Pancreas (tissue), 10 donors: ENCODE measurements around the gene EVPL. TPM values are rescaled to one million over a fixed set of nuclear protein-coding genes. Genes with fewer than 3 reads are reported as not detected.
A peak's percentile ranks its signal among the peaks of the same experiment; 100 is the strongest.
"Not testable (repeated sequence)": the region's sequence is repeated elsewhere in the genome, so short reads cannot be mapped to it uniquely, and the experiment has no call there.

Source experiments
- ATAC-seq, 4 donors: fragments of 200-7000 bp; cut with Tn5 transposase; one replicate each; pipeline versions ENCODE4 v1.8.0 to v1.9.1; 2020; ENCODE audit warnings: mild to moderate bottlenecking in 4 of 4, moderate library complexity in 4 of 4
- DNase-seq, 6 donors: peaks; one replicate each; pipeline ENCODE4 v3.0.0-alpha.2; 2020
- FAIRE-seq: peaks from 2 replicates; lab custom pipeline; 2012; peaks lifted over from hg19 to GRCh38; lab: Jason Lieb, UNC
- H3K27ac ChIP-seq, 4 donors: fragments of 200-600 bp; sonication (generic); 1 replicate in 3 of 4; 2 replicates in 1 of 4; pipeline versions ENCODE4 v1.5.0 to v1.8.0; 2020
- H3K27me3 ChIP-seq, 4 donors: fragments of 200-600 bp; one replicate each; pipeline ENCODE4 v1.8.0; 2021
- H3K36me3 ChIP-seq, 3 donors: fragments of 200-600 bp; sonication (generic) in 1 of 3; one replicate each; pipeline versions ENCODE4 v1.5.0 to v1.8.0; 2020 to 2021
- H3K4me1 ChIP-seq, 3 donors: fragments of 200-600 bp; one replicate each; pipeline ENCODE4 v1.8.0; 2021
- H3K4me3 ChIP-seq, 4 donors: fragments of 200-600 bp; sonication (generic) in 2 of 4; one replicate each; pipeline versions ENCODE4 v1.5.0 to v1.8.0; 2020 to 2021
- H3K9me3 ChIP-seq, 4 donors: fragments of 200-600 bp; one replicate each; pipeline ENCODE4 v1.8.0; 2021
- CTCF ChIP-seq, 4 donors: fragments of 200-600 bp; sonication (generic) in 3 of 4; IDR thresholded peaks; one replicate each; pipeline versions ENCODE4 v1.5.0 to v1.8.0; 2021; ENCODE audit warnings: antibody characterized with exemption in 4 of 4
- WGBS, 2 donors: extraction: QIAGEN DNeasy Blood & Tissue Kit; methylation state at CpG; one replicate each; pipeline ENCODE4 v1.1.7; 2013; 5-methylcytosine and 5-hydroxymethylcytosine counted together
- intact Hi-C, 3 donors: fragments of 100-400 bp; cut with DNase I; formaldehyde crosslinking; loops; one replicate each; pipeline versions ENCODE4 v1.11.1 to v1.14.2; 2022
- polyA plus RNA-seq, 2 donors: library from polyadenylated mRNA; stranded (reverse); fragments of 200-250 nt; gene quantifications; one replicate each; pipeline ENCODE4 v1.2.3, GENCODE V29; 2013
- total RNA-seq, 6 donors: library from RNA; stranded (reverse); fragmentation: NEBNext Ultra II Directional in 4 of 6; extraction: Animal tissue kit (Norgen Biotek cat#: 25700) in 4 of 6; gene quantifications; one replicate each; pipeline versions ENCODE4 v1.2.1 to v1.2.4, GENCODE V29; 2021 to 2023
- donor health status: healthy with polysubstance abuse.
- donor health status: DM: no; HTN: no; CAD: no; lungs with moderate emphysema.
- donor health status: DM: no; HTN: no; CAD: no.
- donor health status: control.
- donor health status: control.
- donor health status: Bipolar disorder and iron deficiency.
- donor health status: DM: yes; HTN: yes; CAD: no.
- donor health status: DM: no; HTN: no; CAD: no.
- donor health status: DM: no; HTN: no; CAD: no.
- donor health status: DM: yes; HTN: yes; CAD: no.

EVPL gene
- total and polyA plus RNA-seq, 8 donors: 1.3 to 14.6 (median 3.3) TPM

DNA sequence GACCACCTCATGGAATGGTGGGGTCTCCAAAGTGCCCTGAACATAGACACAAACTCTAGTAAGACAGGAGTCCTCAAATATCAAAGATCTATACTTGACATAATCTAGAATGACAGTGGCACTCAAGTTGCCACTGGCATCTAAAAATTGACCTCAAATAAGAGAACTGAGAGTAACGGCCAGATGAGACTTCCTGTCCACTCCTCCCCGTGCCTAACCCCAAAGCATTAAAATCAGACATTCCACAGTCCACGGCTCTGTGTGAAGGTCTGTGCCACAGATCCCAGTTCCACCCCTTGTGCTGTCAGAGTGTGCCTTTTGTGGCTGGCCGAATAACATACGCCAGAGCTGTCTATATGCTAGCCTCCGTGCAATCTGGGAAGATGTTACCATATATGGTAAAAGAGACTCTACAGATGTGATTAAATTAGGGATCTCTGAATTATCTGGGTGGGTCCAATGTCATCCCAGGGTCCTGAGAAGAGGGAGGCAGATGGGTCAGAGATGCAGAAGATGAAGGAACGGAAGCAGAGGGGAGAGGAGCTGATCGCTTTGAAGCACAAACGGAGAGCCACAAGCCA is 21.0 kb upstream of the EVPL start:
- TF ChIP-seq CTCF (IDR thresholded peaks at IDR 0.05): no peak
- no peak for FAIRE-seq
- Histone ChIP-seq H3K27ac (no peak overlapping the region), H3K9me3 (no peaks in the 10 kb centered on the region), H3K27me3 (no peaks in the 10 kb centered on the region), H3K4me3 (no peak overlapping the region), H3K4me1 (peaks cover 0 to 7% (median 0%) of the 10 kb centered on the region in 3 donors), H3K36me3 (peaks cover 4 to 74% (median 50%) of the 10 kb centered on the region in 3 donors)
- DNase-seq: no peak
- no peak for ATAC-seq
- WGBS, 2 donors: 82 to 88% methylated on average over 9 of the region's 9 CpGs
- intact Hi-C loops: no loop called here

- peaks cover 4 to 95% (median 56%) of the 10 kb centered on the region in 3 donors for H3K36me3 ChIP-seq
- no peaks in the 10 kb centered on the region for H3K4me1 ChIP-seq
- no peak overlapping the region for H3K27ac ChIP-seq
- H3K4me3 ChIP-seq: no peak overlapping the region
- H3K27me3 ChIP-seq: no peaks in the 10 kb centered on the region
- no peak for TF ChIP-seq CTCF (IDR thresholded peaks at IDR 0.05)
- intact Hi-C loops: no loop called here
- no peaks in the 10 kb centered on the region for H3K9me3 ChIP-seq
- WGBS, 2 donors: 86 to 91% methylated on average over 8 of the region's 8 CpGs
- FAIRE-seq (no peak), ATAC-seq (no peak), DNase-seq (no peak)
These were observed 19.0 kb upstream of the EVPL start for GRCh38 chr17:76046064-76046463.

- H3K4me1 ChIP-seq, FAIRE-seq, H3K9me3 ChIP-seq, ATAC-seq, DNase-seq, intact Hi-C loops, H3K27ac ChIP-seq, H3K27me3 ChIP-seq, H3K4me3 ChIP-seq: not testable (repeated sequence)
- 70 to 78% methylated on average over 11 of the region's 11 CpGs for WGBS, 2 donors
- peaks cover 4 to 100% (median 65%) of the 10 kb centered on the region in 3 donors for H3K36me3 ChIP-seq
These were observed 17.4 kb upstream of the EVPL start for GRCh38 chr17:76044475-76045007.

DNA sequence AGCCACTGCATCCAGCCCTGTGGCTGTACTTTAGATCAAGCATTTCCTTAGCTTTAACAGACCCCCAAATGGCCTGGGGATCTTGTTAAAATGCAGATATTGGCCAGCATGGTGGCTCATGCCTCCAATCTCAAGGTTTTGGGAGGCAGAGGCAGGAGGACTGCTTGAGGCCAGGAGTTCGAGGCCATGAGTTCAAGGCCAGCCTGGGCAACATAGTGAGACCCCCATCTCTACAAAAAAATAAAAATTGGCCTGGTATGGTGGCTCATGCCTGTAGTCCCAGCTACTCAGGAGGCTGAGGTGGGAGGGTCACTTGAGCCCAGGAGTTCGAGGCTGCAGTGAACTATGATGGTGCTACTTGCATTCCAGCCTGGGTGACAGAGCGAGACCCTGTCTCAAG is 15.8 kb upstream of the EVPL start:
- H3K27ac ChIP-seq, ATAC-seq, DNase-seq, H3K9me3 ChIP-seq, H3K4me3 ChIP-seq, FAIRE-seq, H3K4me1 ChIP-seq, H3K27me3 ChIP-seq, intact Hi-C loops: not testable (repeated sequence)
- peaks cover 4 to 100% (median 59%) of the 10 kb centered on the region in 3 donors for H3K36me3 ChIP-seq
- 96 to 98% methylated on average over 3 of the region's 3 CpGs for WGBS, 2 donors

DNA sequence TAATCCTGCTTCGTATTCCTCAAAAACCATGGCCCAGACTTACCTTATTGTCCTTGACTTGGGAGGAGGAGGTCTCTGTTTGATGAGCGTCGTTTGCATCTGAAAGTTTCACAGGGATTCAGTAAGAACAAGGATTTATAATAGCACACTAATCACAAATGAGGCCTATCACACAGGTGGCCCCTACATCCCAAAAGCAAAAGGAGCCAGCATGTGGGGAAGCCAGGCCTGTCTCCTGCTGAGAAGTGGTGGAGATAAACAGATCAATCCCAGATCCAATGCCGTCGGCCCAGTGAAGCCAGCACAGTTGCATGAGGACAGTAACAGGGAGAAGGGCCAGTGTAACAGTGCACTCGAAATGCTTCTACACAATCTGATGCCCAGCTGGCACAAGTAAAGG is 13.3 kb upstream of the EVPL start:
- FAIRE-seq: no peak
- no peak overlapping the region for H3K27ac ChIP-seq
- H3K27me3 ChIP-seq: no peaks in the 10 kb centered on the region
- ATAC-seq: no peak
- intact Hi-C loops: no loop called here
- no peaks in the 10 kb centered on the region for H3K4me1 ChIP-seq
- 66% methylated on average over 6 of the region's 6 CpGs for WGBS, 2 donors
- no peak for DNase-seq
- no peak overlapping the region for H3K4me3 ChIP-seq
- no peaks in the 10 kb centered on the region for H3K9me3 ChIP-seq
- peaks cover 0 to 77% (median 38%) of the 10 kb centered on the region in 3 donors for H3K36me3 ChIP-seq
- no peak for TF ChIP-seq CTCF (IDR thresholded peaks at IDR 0.05)

- WGBS, 2 donors: 81 to 82% methylated on average over 6 of the region's 6 CpGs
- ATAC-seq (no peak), DNase-seq (no peak), FAIRE-seq (peak; percentile 51)
- Histone ChIP-seq H3K4me3 (no peak overlapping the region), H3K36me3 (peaks cover 0 to 65% (median 25%) of the 10 kb centered on the region in 3 donors), H3K4me1 (no peaks in the 10 kb centered on the region), H3K27me3 (no peaks in the 10 kb centered on the region), H3K9me3 (no peaks in the 10 kb centered on the region), H3K27ac (no peak overlapping the region)
- TF ChIP-seq CTCF (IDR thresholded peaks at IDR 0.05): no peak
- intact Hi-C loops: no loop called here
These were observed 12.0 kb upstream of the EVPL start for GRCh38 chr17:76039121-76039520.
